Thyroid gland (tissue), 4 donors: Measurements from ENCODE around the gene ACOT2.
"Not testable (repeated sequence)": the region's sequence is repeated elsewhere in the genome, so short reads cannot be mapped to it uniquely, and the experiment has no call there.

Experiments
- CTCF ChIP-seq, 6 experiments: fragments of 200-600 bp in 3 of 6; fragments of 450-650 bp in 3 of 6; sonication (generic) in 3 of 6; IDR thresholded peaks; one replicate each; pipeline ENCODE4 v1.5.1; 2016 to 2019; ENCODE audit warnings: antibody characterized with exemption in 6 of 6, mild to moderate bottlenecking in 2 of 6, inconsistent platforms in 1 of 6, moderate library complexity in 1 of 6
- POLR2A ChIP-seq, 2 donors: fragments of 450-650 bp; IDR thresholded peaks; one replicate each; pipeline ENCODE4 v1.6.1; 2017; ENCODE audit warnings: antibody characterized with exemption in 2 of 2, mild to moderate bottlenecking in 2 of 2, moderate library complexity in 1 of 2

- TF ChIP-seq CTCF, POLR2A (IDR thresholded peaks at IDR 0.05): not testable (repeated sequence)
Observed at GRCh38 chr14:73529356-73529755, 39.7 kb upstream of the ACOT2 start.
